WI38 (cell line): ENCODE measurements around the gene ARL2BP.

ENCODE experiments used
- H3K4me3 ChIP-seq: 2 replicates; pipeline ENCODE4 v1.5.1; 2011; ENCODE audit warnings: low read depth, mild to moderate bottlenecking, control low read depth, low read length
- CTCF ChIP-seq: IDR thresholded peaks from 2 replicates; pipeline ENCODE4 v1.5.1; 2012; ENCODE audit warnings: low read depth, mild to moderate bottlenecking, control low read depth, low read length

The ARL2BP gene

GRCh38 chr16:57251352-57251751 lies 6.3 kb downstream of the ARL2BP start:
- H3K4me3 ChIP-seq, result no peak overlapping the region
- TF ChIP-seq CTCF, result no peak

- no peak overlapping the region for H3K4me3 ChIP-seq
- TF ChIP-seq CTCF, result no peak
Observed at GRCh38 chr16:57252148-57252721, 7.2 kb downstream of the ARL2BP start.

GRCh38 chr16:57253466-57253865 lies 8.4 kb downstream of the ARL2BP start:
- TF ChIP-seq CTCF, result no peak
- H3K4me3 ChIP-seq, result no peak overlapping the region

DNA sequence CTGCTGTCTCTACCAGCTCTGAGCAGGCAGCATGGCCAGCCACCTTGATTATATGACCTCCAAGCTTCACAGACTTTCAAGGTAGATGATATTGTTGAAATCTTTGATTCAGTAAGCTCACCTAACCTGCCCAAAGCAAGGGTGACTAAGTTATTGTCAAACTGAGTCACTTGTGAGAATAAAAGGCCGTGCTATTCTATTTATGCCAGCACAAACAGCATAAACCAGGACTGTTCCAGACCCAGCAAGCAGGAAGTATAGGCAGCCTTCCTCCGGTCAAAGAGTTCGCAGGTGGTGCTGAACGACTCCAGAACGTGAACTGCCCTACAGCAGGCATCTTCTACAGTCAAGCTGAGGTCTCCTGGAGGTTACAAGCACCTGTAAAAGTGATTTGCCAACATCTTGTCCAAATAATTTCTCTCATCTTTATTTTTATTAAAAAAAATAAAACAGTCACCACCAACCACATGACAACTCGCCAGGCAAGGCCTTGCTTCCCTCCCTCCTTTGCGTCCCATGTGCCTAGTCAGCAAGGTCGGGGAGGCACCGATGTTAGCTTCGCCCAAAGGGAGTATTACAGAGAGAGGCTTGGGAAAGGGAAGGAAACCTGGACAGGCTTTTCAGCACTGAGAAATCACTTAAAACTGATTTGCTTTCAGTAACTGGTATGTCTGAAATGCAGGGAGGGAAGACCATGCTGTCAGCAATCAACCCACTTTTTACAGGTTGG lies 10.8 kb downstream of the ARL2BP start:
- no peak for TF ChIP-seq CTCF
- no peak overlapping the region for H3K4me3 ChIP-seq

DNA sequence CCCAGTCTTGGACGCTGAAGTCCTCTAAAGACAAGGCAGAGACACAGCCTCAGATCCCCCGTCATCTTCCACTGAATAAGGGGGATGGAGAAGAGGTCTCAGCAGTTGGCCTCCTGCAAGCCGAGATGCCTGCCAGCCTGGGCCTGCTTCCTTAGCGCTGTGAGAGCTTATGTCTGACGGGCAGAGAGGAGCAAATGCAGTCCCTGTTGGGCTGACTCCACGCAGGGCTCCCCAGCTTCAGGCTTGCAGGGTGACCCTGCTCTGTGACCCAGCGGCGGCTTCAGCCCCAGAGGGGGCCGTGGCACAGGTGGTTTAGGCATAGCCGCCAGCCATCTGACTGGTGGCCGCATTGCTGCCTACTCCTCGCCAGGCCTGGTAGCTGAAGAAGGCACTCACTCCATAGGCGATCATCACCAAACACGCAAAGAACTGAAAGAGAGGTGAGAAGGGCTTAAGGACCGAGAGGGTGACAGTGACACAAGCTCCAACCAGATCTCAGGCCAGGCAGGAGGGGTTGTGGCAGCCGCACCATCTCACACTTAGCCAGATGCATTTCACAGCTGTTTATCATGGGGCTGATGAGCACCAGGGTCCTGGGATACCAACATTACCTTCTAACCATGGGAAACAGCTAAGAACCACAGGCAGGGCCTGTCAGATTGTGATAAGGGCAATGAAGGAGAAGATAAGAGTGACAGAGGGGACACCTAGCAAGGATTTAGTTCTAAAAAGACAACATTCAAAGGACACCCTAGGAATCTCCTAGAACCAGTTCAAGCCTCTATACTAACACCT lies 11.7 kb downstream of the ARL2BP start:
- TF ChIP-seq CTCF, result no peak
- no peak overlapping the region for H3K4me3 ChIP-seq

DNA sequence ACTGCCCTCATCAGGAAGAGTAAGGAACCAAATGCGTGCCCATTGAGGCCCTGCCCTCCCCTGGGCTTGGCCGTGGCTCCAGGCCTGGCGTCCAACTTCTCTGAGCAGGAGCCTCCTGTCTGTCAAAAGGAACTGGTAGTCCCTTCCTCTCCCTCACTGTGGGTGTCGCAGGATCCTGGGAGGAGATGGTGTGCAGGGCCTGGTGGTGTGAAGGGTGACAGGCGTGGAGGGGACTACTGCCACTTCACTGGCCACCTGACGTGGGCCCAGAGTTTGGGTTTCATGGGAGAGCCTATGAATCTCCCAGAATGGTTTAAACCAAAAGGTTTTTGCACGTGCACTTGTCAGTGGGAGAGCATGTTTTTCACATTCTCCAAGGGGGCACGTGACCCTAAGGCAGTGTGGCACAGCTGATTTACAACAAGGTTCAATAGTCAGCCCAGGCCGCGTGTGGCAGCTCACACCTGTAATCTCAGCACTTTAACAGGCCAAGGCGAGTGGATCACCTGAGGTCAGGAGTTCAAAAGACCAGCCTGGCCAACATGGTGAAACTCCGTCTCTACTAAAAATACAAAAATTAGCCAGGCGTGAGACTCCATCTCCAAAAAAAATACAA lies 12.5 kb downstream of the ARL2BP start:
- TF ChIP-seq CTCF, result no peak
- H3K4me3 ChIP-seq, result no peak overlapping the region
